ENCODE measurements around the gene KIAA0319L.

- no peak for TF ChIP-seq CTCF (IDR thresholded peaks at IDR 0.05)
- TF ChIP-seq POLR2A (IDR thresholded peaks at IDR 0.05), result no peak
- TF ChIP-seq POLR2AphosphoS5 (IDR thresholded peaks at IDR 0.05; ENCODE audit: insufficient read depth in 1 of 2, low read depth in 1 of 2), result no peak
These were observed 23.8 kb upstream of the KIAA0319L start for GRCh38 chr1:35580949-35581388.
